Bronchial epithelial cell (primary cell): ENCODE results near the gene RRP36. TPM values are rescaled to one million over a fixed set of nuclear protein-coding genes. Genes with fewer than 3 reads are reported as not detected.

ENCODE experiments used
- DNase-seq: peaks from one replicate; pipeline ENCODE4 v3.0.0-alpha.2; 2010; ENCODE audit warnings: low read depth
- FAIRE-seq: peaks from 2 replicates; lab custom pipeline; 2011; peaks lifted over from hg19 to GRCh38; lab: Jason Lieb, UNC
- H3K27me3 ChIP-seq: 2 replicates; pipeline ENCODE4 v1.5.1; 2011; ENCODE audit warnings: low read length; ENCODE audit not compliant: control insufficient read depth, insufficient read depth
- H3K36me3 ChIP-seq: 2 replicates; pipeline ENCODE4 v1.5.1; 2011; ENCODE audit warnings: low read length; ENCODE audit not compliant: control insufficient read depth, insufficient read depth
- H3K4me3 ChIP-seq: 2 replicates; pipeline ENCODE4 v1.5.1; 2011; ENCODE audit warnings: mild to moderate bottlenecking, low read depth, low read length, control low read depth
- total RNA-seq: library from RNA; depleted of rRNA; stranded (reverse); fragments of >200 nt; gene quantifications from 2 replicates; pipeline ENCODE4 v1.2.1, GENCODE V29; 2014
- TF ChIP-seq, protein P1 (sequence below): IDR thresholded peaks from 2 replicates; pipeline ENCODE4 v1.5.1; 2011; ENCODE audit warnings: mild to moderate bottlenecking, moderate library complexity, low read length, control low read depth, inconsistent platforms; ENCODE audit not compliant: insufficient read depth, severe bottlenecking

Gene RRP36
- total RNA-seq, 1 donor from 2014 or later = 97.1 TPM

DNA sequence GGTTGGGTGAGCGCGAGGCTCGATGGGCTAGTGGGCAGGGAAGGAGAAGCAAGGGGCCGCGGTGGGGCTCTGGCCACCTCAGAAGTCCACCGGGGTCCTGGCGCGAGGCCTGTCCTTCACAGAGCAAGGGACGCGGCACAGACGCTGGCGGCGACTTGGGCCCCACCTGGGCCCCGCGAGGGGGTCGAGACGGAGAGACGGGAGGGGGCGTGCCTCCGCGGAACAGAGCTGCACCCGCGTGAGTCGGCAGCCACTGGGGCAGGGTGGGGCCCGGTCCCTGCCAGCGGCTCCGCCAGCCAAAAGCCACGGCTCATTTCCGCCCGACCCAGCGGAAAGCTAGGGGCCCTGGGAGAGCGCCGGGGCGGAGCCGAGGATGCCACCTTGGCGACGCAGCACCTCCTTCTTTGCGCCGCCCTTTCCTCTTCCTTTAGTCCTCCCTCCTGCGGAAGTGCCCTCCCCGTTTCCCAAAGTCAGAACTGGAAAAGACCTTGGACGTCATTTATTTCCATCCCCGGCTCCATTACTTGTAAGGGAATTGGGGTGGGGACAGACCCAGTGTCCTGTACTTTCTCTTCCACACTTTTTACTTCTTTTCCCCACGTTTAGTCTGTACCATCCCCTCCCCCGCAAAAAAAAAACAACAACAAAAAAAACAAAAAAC is 32.3 kb downstream of the RRP36 start, which contains the start of gene CUL7:
Gene CUL7, minus strand, starts transcription at position 307 of the 661 bp plus-strand sequence. CDS start 1,063 bp downstream, outside the sequence.
- FAIRE-seq = no peak
- H3K4me3 ChIP-seq = peak within 1 kb of the TSS; percentile 61
- peak; percentile 88 for DNase-seq
- H3K36me3 ChIP-seq = peaks cover 23% of the 10 kb centered on the region
- no peaks in the 10 kb centered on the region for H3K27me3 ChIP-seq
- TF ChIP-seq, protein P1, sequence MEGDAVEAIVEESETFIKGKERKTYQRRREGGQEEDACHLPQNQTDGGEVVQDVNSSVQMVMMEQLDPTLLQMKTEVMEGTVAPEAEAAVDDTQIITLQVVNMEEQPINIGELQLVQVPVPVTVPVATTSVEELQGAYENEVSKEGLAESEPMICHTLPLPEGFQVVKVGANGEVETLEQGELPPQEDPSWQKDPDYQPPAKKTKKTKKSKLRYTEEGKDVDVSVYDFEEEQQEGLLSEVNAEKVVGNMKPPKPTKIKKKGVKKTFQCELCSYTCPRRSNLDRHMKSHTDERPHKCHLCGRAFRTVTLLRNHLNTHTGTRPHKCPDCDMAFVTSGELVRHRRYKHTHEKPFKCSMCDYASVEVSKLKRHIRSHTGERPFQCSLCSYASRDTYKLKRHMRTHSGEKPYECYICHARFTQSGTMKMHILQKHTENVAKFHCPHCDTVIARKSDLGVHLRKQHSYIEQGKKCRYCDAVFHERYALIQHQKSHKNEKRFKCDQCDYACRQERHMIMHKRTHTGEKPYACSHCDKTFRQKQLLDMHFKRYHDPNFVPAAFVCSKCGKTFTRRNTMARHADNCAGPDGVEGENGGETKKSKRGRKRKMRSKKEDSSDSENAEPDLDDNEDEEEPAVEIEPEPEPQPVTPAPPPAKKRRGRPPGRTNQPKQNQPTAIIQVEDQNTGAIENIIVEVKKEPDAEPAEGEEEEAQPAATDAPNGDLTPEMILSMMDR = no peak

GRCh38 chr6:43054206-43054943 is 33.0 kb downstream of the RRP36 start:
- Histone ChIP-seq H3K27me3 (no peaks in the 10 kb centered on the region), H3K4me3 (no peak overlapping the region), H3K36me3 (peaks cover 23% of the 10 kb centered on the region)
- FAIRE-seq (no peak), DNase-seq (no peak)
- TF ChIP-seq, protein P1 = no peak

- peaks cover 12% of the 10 kb centered on the region for H3K36me3 ChIP-seq
- no peak for FAIRE-seq
- no peak for DNase-seq
- no peak overlapping the region for H3K4me3 ChIP-seq
- TF ChIP-seq, protein P1 = no peak
- H3K27me3 ChIP-seq = no peaks in the 10 kb centered on the region
Observed at GRCh38 chr6:43055966-43056365, 34.5 kb downstream of the RRP36 start.

DNA sequence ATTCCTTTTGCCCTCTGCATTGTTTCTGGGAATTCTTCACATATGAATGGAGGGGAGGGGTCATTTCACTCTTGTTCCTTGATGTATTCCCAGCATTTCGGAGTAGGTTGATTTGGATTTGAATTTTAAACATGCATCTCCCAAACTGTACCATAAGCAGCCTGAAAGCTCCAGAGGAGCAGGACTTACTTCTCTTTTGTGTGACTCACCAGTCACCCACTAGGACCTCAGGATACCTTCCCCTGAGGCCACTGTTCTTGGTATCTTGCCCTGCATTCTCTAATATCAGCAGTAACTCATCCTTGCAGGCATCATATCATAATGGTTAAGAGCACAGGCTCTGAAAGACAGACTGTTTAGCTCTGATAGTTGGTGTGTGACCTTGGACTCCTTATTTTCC is 37.1 kb downstream of the RRP36 start:
- Histone ChIP-seq H3K36me3 (peaks cover 9% of the 10 kb centered on the region), H3K27me3 (no peaks in the 10 kb centered on the region), H3K4me3 (peak overlapping the region; percentile 97)
- DNase-seq (no peak), FAIRE-seq (no peak)
- TF ChIP-seq, protein P1 = no peak

- TF ChIP-seq, protein P1 = no peak
- FAIRE-seq (no peak), DNase-seq (peak; percentile 96)
- Histone ChIP-seq H3K36me3 (peaks cover 8% of the 10 kb centered on the region), H3K27me3 (no peaks in the 10 kb centered on the region), H3K4me3 (peak within 1 kb of the TSS; percentile 97)
Observed at GRCh38 chr6:43059168-43060033, 38.0 kb downstream of the RRP36 start, which contains the start of the genes KLC4 and MRPL2. KLC4 (plus strand) TSS chr6:43059631; CDS start chr6:43061336, 1,705 bp downstream. MRPL2 (minus strand) TSS chr6:43059434; CDS start chr6:43059381, 53 bp downstream.
